ENCODE results near the gene SLC6A13.
"Not testable (repeated sequence)": the region's sequence is repeated elsewhere in the genome, so short reads cannot be mapped to it uniquely, and the experiment has no call there.

SLC6A13 gene

GRCh38 chr12:264269-264668, 1.6 kb upstream of the SLC6A13 start:
- no peak for DNase-seq (ENCODE audit: low read depth)

GRCh38 chr12:263574-263973, 938 bp upstream of the SLC6A13 start:
- no peak for DNase-seq (ENCODE audit: low read depth)

- no peak for DNase-seq (ENCODE audit: low read depth)
Measured at GRCh38 chr12:262113-262512, 523 bp downstream of the SLC6A13 start.

GRCh38 chr12:257521-258321, 4.9 kb downstream of the SLC6A13 start:
- no peak for DNase-seq (ENCODE audit: low read depth)

- no peak for DNase-seq (ENCODE audit: low read depth)
Measured at GRCh38 chr12:256958-257357, 5.7 kb downstream of the SLC6A13 start.

- no peak for DNase-seq (ENCODE audit: low read depth)
Measured at GRCh38 chr12:256225-256624, 6.4 kb downstream of the SLC6A13 start.

GRCh38 chr12:254912-255311, 7.7 kb downstream of the SLC6A13 start:
- DNase-seq (ENCODE audit: low read depth) = no peak

GRCh38 chr12:254039-254438, 8.6 kb downstream of the SLC6A13 start:
- DNase-seq (ENCODE audit: low read depth) = no peak

- no peak for DNase-seq (ENCODE audit: low read depth)
Measured at GRCh38 chr12:253116-253831, 9.4 kb downstream of the SLC6A13 start.

GRCh38 chr12:252636-253035, 10.0 kb downstream of the SLC6A13 start:
- no peak for DNase-seq (ENCODE audit: low read depth)

GRCh38 chr12:247271-247670, 15.4 kb downstream of the SLC6A13 start:
- no peak for DNase-seq (ENCODE audit: low read depth)

GRCh38 chr12:243381-243780, 19.3 kb downstream of the SLC6A13 start:
- DNase-seq (ENCODE audit: low read depth) = no peak

- no peak for DNase-seq (ENCODE audit: low read depth)
Measured at GRCh38 chr12:242496-242895, 20.1 kb downstream of the SLC6A13 start.

GRCh38 chr12:241266-241665, 21.4 kb downstream of the SLC6A13 start:
- DNase-seq (ENCODE audit: low read depth) = no peak

- DNase-seq (ENCODE audit: low read depth) = no peak
Measured at GRCh38 chr12:240566-240965, 22.1 kb downstream of the SLC6A13 start.

GRCh38 chr12:238736-239398, 23.8 kb downstream of the SLC6A13 start:
- no peak for DNase-seq (ENCODE audit: low read depth)

GRCh38 chr12:238116-238515, 24.5 kb downstream of the SLC6A13 start:
- DNase-seq (ENCODE audit: low read depth) = no peak

GRCh38 chr12:237026-237815, 25.4 kb downstream of the SLC6A13 start:
- no peak for DNase-seq (ENCODE audit: low read depth)

- DNase-seq (ENCODE audit: low read depth) = no peak
Measured at GRCh38 chr12:236445-236844, 26.2 kb downstream of the SLC6A13 start.

GRCh38 chr12:235967-236366, 26.7 kb downstream of the SLC6A13 start:
- DNase-seq (ENCODE audit: low read depth) = not testable (repeated sequence)

- no peak for DNase-seq (ENCODE audit: low read depth)
Measured at GRCh38 chr12:234891-235415, 27.7 kb downstream of the SLC6A13 start.

GRCh38 chr12:234019-234418, 28.6 kb downstream of the SLC6A13 start:
- no peak for DNase-seq (ENCODE audit: low read depth)
